Gastrocnemius medialis (tissue), 4 donors: ENCODE measurements around the gene CCDC40. TPM values are rescaled to one million over a fixed set of nuclear protein-coding genes. Genes with fewer than 3 reads are reported as not detected.

Experiments
- ATAC-seq, 2 donors: fragments of 150-250 bp; one replicate each; pipeline ENCODE4 v1.9.1; 2016
- DNase-seq, 2 donors: peaks; one replicate each; pipeline ENCODE4 v3.0.0-alpha.2; 2019
- H3K27ac ChIP-seq, 4 donors: fragments of 200-600 bp; sonication (generic); 1 replicate in 1 of 4; 2 replicates in 3 of 4; pipeline ENCODE4 v1.5.1; 2016 to 2018; ENCODE audit warnings: mild to moderate bottlenecking in 2 of 4, moderate library complexity in 1 of 4
- H3K27me3 ChIP-seq, 3 donors: fragments of 200-600 bp; sonication (generic) in 2 of 3; 1 replicate in 1 of 3; 2 replicates in 2 of 3; pipeline versions ENCODE4 v1.5.1 to v1.6.0; 2016 to 2019; ENCODE audit warnings: mild to moderate bottlenecking in 1 of 3, moderate library complexity in 1 of 3
- H3K36me3 ChIP-seq, 2 donors: fragments of 200-600 bp; sonication (generic) in 1 of 2; one replicate each; pipeline ENCODE4 v1.5.1; 2017 to 2018
- H3K4me1 ChIP-seq, 2 donors: fragments of 200-600 bp; sonication (generic) in 1 of 2; one replicate each; pipeline ENCODE4 v1.5.1; 2016 to 2017; ENCODE audit warnings: mild to moderate bottlenecking in 2 of 2
- H3K4me3 ChIP-seq, 4 donors: fragments of 200-600 bp; sonication (generic) in 3 of 4; 1 replicate in 1 of 4; 2 replicates in 3 of 4; pipeline ENCODE4 v1.5.1; 2016 to 2019; ENCODE audit warnings: mild to moderate bottlenecking in 2 of 4
- H3K9me3 ChIP-seq, 3 donors: fragments of 200-600 bp; sonication (generic) in 2 of 3; 1 replicate in 1 of 3; 2 replicates in 2 of 3; pipeline ENCODE4 v1.5.1; 2016 to 2019
- CTCF ChIP-seq, 5 experiments: fragments of 450-650 bp in 3 of 5; fragments of 200-600 bp in 2 of 5; sonication (generic) in 2 of 5; IDR thresholded peaks in 4 of 5; conservative IDR thresholded peaks in 1 of 5; 1 replicate in 4 of 5; 2 replicates in 1 of 5; pipeline ENCODE4 v1.5.1; 2016 to 2019; ENCODE audit warnings: antibody characterized with exemption in 5 of 5, mild to moderate bottlenecking in 3 of 5, moderate library complexity in 3 of 5
- POLR2A ChIP-seq, 2 donors: fragments of 450-650 bp; IDR thresholded peaks; one replicate each; pipeline ENCODE4 v1.6.1; 2017; ENCODE audit warnings: antibody characterized with exemption in 2 of 2, mild to moderate bottlenecking in 2 of 2, moderate library complexity in 2 of 2
- in situ Hi-C, 4 donors: fragments of 200-750 bp; cut with MboI; loops; one replicate each; pipeline versions ENCODE4 v1.15.0 to v1.8.0; 2017; ENCODE audit warnings: low sequenced_read_pairs in 4 of 4
- intact Hi-C: fragments of 100-400 bp; cut with DNase I; formaldehyde crosslinking; loops from one replicate; pipeline ENCODE4 v1.15.1; 2023; ENCODE audit warnings: low total_unique reads
- total RNA-seq, 4 donors: library from RNA; depleted of rRNA; stranded (reverse); fragments of >200 nt; gene quantifications; one replicate each; pipeline versions ENCODE4 v1.1.0 to v1.2.3, GENCODE V29; 2016

Gene CCDC40
- total RNA-seq, 4 donors from 2014 or later, result 0.18 to 2.1 (median 1.1) TPM

GRCh38 chr17:80010283-80010858 is 26.1 kb upstream of the CCDC40 start:
- ATAC-seq, result no peak
- in situ Hi-C loops (no loop called here), intact Hi-C loops (no loop called here)
- no peak for DNase-seq
- TF ChIP-seq POLR2A (IDR thresholded peaks at IDR 0.05), result no peak
- no peak for TF ChIP-seq CTCF (IDR thresholded peaks at IDR 0.05 in 4 of 5, conservative IDR thresholded peaks at IDR 0.05 in 1 of 5)
- Histone ChIP-seq H3K9me3 (no peaks in the 10 kb centered on the region), H3K36me3 (no peaks in the 10 kb centered on the region), H3K27me3 (no peaks in the 10 kb centered on the region), H3K27ac (no peak overlapping the region), H3K4me1 (peaks cover 0 to 3% of the 10 kb centered on the region in 2 donors), H3K4me3 (no peak overlapping the region)

GRCh38 chr17:80011989-80012555 is 24.4 kb upstream of the CCDC40 start:
- no peaks in the 10 kb centered on the region for H3K9me3 ChIP-seq
- DNase-seq, result no peak
- no peak for ATAC-seq
- H3K27ac ChIP-seq, result no peak overlapping the region
- H3K4me1 ChIP-seq, result peaks cover 0 to 3% of the 10 kb centered on the region in 2 donors
- no peaks in the 10 kb centered on the region for H3K27me3 ChIP-seq
- H3K36me3 ChIP-seq, result no peaks in the 10 kb centered on the region
- in situ Hi-C loops, result no loop called here
- intact Hi-C loops, result no loop called here
- TF ChIP-seq POLR2A (IDR thresholded peaks at IDR 0.05) (no peak), CTCF (IDR thresholded peaks at IDR 0.05 in 4 of 5, conservative IDR thresholded peaks at IDR 0.05 in 1 of 5) (no peak)
- no peak overlapping the region for H3K4me3 ChIP-seq

GRCh38 chr17:80012765-80013741 is 23.4 kb upstream of the CCDC40 start:
- intact Hi-C loops (no loop called here), in situ Hi-C loops (no loop called here)
- DNase-seq, result no peak
- ATAC-seq, result no peak
- Histone ChIP-seq H3K4me3 (no peak overlapping the region), H3K9me3 (no peaks in the 10 kb centered on the region), H3K27ac (no peak overlapping the region), H3K36me3 (no peaks in the 10 kb centered on the region), H3K4me1 (peaks cover 0 to 3% of the 10 kb centered on the region in 2 donors), H3K27me3 (no peaks in the 10 kb centered on the region)
- TF ChIP-seq POLR2A (IDR thresholded peaks at IDR 0.05) (no peak), CTCF (IDR thresholded peaks at IDR 0.05 in 4 of 5, conservative IDR thresholded peaks at IDR 0.05 in 1 of 5) (no peak)

- Histone ChIP-seq H3K4me3 (no peak overlapping the region), H3K36me3 (no peaks in the 10 kb centered on the region), H3K9me3 (no peaks in the 10 kb centered on the region), H3K27me3 (no peaks in the 10 kb centered on the region), H3K4me1 (no peaks in the 10 kb centered on the region), H3K27ac (no peak overlapping the region)
- DNase-seq (no peak), ATAC-seq (no peak)
- in situ Hi-C loops (no loop called here), intact Hi-C loops (no loop called here)
- TF ChIP-seq CTCF (IDR thresholded peaks at IDR 0.05 in 4 of 5, conservative IDR thresholded peaks at IDR 0.05 in 1 of 5) (no peak), POLR2A (IDR thresholded peaks at IDR 0.05) (no peak)
These were observed 19.0 kb upstream of the CCDC40 start for GRCh38 chr17:80017226-80018010.
